HG02798 (cell line): ENCODE results near the gene BIN1.

Experiments
- ATAC-seq: cut with Tn5 transposase; IDR thresholded peaks from one replicate; pipeline ENCODE4 v1.9.1; 2021; ENCODE audit warnings: mild to moderate bottlenecking; ENCODE audit not compliant: unreplicated experiment, poor library complexity

Gene BIN1

DNA sequence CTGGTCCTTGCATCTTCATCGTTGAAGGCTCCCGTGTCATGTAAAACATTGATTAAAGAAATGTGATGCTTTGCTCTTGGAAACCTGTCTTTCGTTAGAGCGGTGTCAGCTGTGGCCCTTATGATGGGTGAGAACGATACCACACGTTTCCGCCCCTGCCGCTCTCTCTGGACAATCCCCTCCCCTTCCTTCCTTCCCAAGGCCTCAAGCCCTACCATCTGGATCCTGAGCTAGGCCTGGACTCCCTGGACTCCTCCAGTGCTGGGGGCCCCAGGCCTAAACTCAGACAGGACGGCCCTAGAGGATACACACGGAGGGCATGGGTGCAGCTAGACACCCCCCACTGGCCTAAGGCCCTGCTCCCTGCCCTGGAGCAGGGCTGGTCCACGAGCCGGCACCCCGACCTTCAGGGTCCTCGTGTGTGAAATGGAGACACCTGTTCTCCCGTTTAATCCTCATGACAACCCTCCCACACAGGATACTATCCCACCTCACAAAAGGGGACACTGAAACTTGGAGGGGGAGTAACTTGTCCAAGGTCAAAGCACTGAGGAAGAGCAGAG lies 13.2 kb downstream of the BIN1 start:
- ATAC-seq: no peak

DNA sequence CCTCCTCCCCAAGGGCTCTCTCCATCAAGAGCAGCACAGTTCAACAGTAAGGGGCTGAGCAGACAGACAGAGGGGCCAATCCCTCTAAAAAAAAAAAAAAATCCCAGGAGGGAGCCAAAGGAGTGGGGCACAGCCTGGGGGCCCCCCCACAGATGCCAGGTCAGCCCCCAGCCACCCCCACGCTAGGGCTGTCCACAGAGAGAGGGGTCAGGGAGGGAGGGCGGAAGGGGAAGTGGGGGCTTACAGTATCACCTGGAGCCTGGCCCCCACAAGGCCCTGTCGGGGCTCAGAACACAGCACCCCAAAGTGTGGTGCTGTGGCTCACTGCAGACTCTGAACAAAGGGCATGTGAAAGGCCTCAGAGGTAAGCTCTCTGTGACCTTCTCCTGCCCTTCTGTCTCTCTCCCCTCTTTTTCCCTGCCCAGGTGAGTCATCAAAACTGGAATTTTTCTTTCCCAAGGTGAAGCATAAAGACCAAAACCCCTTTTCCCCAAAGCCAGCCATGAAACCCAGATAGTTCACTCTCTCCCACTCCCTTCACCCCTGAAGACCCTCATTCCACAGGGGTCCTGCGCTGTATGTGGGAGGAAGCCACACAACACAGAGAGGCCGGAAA lies 13.9 kb downstream of the BIN1 start:
- no peak for ATAC-seq

DNA sequence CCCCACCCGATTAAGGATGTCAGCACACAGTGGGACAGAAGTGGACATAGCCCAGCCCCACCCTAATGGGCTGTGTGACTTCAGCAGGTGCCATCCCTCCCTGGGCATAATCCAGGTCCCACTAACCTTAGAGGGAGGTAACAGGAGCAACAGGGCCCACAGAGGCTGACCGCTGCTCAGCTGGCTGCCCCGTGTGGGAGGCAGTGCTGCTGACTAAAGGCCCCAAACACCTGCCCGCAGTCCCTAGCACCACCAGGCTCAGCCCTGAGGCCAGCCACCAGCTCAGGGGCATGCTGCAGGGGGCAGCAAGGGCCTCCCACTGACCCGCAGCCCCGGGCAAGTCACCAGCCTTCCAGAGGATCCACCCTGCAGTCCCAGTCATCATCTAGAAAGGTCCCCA lies 14.6 kb downstream of the BIN1 start:
- ATAC-seq: no peak

DNA sequence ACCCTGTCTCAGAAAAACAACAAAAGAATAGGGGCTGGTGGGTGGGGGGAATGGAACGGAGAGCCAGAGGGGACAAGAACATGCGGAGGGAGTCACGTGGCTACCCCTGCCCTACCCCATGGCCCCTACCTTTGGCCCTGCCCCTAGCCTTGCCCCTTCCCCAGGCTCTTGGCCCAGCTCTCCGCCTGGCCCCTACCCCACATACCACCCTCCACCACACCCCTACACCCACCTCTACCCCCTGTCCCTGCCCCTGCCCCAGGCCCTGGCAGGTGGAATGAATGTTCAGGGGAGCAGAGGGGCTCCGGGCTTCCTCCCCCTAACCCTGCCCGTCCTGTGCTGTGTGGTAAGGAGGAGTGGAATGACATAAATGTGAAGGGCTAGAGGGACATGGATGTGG lies 15.1 kb downstream of the BIN1 start:
- no peak for ATAC-seq

DNA sequence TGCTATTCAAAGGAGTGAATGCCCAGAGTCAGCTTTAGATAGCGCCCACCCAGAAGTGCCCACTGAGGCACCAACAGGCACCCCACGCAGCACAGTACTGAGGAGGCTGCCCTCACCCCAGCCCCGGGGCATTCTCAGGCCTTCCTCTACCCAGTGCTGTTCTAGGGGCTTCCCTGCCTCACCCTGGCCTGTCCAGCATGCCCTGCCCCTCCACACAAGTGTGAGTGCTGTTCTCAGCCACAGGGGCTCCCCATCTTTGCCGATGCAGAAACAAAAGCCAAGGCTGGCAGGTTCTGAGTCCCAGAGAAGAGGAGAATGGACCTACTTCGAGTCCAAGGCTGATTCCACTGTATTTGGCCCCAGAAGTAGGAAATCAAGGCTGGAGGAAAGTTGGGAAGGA lies 15.8 kb downstream of the BIN1 start:
- ATAC-seq: no peak

DNA sequence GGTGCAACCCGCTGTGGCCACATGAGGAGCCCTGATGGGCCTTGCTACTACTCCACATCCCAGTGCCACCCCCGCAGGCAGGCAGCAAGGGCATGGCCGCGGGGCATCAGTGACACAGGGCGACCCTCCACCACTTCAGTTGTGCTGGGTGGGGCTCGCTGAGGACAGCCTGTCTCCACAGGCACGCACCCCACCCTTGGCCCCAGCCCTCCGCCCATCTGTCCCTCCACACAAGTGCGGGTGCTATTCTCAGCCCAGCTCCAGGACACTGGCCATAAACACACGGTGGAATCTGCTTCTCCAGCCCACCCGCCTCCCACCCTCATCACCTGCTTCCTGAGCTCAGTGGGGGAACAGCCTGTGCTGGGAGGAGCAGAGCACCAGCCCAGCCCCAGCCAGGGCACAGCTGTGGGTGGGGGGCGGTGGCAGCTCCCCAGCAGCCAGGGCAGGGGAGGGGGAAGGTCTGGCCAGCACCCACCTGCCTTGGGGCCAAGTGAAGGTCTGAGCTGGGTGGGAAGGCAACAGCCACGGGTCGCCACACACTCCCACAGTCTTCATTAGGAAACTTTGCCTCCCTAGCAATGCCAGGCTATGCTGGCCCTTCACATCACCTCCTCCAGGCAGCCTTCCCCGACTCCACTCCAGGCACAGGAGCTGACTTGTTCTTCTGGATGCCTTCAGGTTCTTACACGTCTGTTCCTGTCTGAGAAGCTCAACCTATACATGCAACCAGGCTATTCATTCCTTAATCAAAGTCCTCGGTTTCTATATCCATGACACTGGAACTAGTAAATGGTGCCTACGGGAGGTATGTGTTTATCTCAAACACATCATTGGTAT lies 16.5 kb downstream of the BIN1 start:
- ATAC-seq: no peak

DNA sequence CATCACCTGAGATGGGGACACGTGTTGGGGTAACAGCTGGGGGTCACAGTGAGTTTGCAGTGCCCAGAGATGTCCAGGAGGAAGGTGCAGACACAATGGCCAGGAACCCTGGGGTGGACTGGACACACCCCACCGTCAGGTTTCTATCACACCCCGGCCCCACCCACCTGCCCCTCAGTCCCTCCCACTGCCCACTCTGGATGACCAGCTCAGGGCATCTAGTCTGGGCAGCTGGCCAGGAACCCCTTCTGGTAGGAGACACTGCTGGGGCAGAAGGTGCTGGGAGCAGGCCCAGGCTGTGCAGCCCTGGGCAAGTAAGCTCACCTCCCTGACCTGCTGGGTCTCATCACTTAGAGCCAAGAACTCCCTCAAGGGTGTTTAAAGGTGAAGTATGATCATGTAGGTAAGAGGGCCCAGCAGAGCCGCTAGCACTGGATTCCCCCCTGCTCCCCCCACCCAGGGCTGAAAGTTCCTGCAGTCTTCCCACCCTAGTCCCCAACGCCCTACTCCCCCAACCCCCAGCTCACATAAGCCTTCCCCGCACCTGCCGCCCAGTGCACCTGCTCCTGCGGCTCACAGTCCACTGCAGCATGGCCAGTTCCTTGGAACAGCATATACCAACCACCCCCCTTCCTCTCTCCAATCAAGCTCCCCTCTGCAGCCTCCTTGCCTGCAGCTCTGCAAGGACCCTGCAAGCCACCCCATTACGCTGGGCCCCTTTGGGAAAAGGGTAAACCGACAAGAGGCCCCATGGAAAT lies 17.3 kb downstream of the BIN1 start:
- ATAC-seq: no peak

DNA sequence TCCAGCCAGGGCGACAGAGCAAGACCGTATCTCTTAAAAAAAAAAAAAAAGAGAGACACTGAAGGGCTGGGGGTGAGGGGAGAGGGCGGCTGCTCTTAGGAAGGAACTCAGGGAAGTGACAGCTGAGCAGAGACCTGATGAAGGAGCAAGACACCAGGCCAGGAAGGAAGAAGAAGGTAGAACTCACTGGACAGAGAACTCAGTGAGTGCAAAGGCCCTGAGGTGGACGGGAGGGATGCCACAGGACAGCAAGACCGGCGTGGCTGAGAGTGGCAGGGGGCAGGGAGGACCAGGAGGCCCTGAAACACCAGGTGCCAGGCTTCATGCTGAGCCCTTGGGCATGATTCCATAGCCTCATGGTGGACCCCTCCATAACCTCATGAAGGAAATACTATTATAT lies 18.2 kb downstream of the BIN1 start:
- ATAC-seq: no peak

DNA sequence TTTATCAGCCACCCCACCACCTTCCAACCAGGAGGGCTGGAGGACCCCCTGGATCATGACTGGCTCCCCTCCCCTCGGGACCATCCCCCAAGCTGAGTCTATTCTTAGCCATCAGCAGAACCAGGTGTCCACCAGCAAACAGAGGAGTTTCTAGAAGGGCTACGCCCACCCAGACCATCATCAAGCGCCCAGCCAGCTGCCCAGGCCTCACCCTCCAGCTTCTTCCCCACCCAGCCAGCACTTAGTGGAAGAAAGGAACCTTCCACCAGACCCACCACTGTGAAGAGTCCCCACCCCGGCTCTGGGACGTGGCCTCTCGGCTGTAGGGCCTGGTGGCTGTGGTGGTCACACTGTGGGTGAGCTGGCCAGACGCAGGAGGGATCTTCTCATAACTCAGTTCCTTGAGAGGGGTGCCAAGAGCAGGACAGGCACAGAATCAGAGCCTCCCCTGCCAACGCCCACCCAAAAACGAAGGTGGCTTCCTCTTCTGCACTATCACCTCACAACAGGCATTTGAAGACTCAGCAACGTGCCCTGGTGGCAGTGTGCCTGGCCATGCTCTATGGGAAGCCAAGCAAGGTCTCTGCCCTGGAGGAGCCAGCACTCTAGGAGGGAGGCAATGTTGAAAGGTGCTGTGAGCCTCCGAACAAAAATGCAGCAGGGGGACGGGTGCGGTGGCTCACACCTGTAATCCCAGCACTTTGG lies 19.0 kb downstream of the BIN1 start:
- ATAC-seq: no peak

DNA sequence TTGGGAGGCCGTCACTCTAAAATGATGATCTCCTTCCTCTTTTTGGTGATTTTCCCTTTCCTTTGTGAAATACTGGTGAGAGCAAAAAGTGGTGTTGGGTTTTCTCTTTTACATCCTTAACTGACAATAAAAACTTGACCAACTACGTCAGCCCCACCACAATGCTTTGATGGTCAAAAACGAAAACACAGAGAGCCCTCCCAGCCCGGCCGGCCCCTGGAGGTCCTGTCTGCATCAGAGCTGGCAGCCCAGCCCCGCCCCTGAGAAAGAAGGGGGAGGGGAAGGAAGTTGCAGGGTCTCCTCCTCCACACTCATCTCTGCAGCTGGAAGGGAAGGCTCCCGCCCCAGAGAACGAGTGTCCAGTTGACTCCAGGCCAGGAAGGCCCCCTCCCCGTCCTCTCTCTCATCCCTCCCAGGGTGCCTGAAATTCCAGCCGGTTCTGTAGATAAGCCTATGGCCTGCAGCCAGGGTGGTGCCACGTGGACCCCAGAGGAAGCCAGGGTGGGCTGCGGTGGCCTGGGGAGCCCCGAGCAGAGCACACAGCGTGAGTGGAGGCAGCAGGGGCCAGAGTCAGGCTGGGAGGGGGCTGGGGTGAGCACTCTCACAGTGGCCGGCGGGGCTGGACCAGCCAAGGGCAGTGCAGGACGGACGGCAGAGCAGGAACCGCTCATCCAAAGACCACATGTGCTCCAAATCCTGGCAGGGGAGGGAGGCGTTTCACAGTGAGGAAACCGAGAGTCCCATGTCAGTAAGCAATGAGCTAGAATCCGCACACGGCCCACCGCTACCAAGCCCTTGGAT lies 19.8 kb downstream of the BIN1 start:
- ATAC-seq: peak; percentile 73

DNA sequence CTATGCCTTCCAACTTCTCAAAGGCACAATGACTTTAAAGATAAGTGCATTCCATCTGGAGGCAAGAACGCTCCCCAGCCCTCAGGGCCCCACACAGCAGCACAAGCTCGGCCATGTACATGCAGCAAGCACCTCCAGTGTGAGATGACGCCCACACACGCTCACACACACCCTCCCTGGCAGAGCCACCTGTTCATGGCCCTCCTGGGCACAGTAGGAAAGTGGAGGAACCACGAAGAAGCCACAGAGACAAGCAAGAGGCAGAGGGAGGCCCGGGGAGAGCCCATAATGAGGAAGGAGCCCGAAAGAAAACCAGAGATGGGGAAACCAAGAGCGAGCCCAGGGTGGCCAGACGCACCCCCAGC lies 21.7 kb downstream of the BIN1 start:
- ATAC-seq: peak; percentile 33

DNA sequence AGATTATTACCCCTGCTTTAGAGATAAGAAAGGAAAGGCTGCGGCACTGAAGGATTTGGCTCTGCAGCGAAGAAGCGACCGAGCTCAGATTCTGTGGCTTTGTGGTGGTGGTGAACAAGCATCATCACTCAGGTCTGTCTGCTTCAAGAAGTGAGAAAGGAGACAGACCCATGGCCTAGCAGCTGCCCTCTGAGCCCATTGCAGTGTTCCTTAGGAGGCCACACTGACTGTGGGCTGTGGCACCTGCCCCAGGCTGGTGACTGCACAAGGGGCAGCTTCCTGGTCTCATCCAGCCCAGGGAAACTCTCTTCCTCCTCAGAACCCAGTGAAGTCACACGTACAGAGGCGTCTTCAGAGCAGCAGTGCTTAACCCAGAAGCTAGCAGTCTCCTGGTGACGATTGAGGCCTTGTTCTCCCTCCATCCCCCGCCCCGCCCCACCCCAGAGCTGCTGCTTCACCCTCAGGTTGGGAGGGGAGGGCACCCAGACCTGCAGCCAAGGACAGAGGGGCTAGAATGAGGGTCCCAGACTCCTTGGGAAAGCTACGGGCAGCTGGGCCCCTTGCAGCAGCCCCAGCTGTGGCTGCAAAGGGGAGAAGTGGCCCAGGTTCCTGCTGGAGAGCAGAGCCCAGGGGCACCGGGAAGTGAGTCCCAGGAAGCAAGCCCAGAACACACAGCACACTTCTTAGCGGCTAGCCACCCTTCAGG lies 22.2 kb downstream of the BIN1 start:
- no peak for ATAC-seq

DNA sequence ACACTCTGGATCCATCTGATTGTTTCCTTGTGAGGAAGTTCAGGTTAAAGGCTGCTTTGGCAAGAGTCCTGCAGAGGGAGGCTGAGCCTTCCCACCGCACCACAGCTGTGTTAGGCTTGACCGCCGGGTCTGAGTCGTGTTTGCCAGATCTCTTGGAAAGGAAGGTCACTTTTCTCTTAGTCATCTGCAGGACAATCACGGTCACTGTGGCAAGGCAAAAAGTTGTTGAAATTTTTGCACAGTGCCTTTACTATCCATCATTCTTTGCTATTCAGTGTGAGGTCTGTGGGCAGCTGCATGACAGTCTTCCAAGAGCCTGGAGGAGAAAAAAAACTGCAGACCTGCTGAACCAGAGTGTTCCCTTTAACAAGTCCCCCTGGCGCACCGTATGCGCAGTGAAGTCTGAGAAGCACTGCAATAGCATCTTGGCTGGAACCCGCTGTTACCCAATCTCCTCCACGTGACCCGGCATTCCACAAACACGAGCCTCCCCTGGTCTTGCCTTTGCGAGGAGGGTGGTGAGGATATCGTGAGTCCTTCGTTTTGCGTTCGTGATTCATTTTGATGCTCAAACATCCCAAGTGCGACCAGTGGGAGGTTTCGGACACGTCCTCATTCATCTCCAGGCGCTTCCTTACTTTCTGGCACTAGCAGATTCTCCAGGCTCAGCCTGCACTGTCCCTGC lies 23.0 kb downstream of the BIN1 start:
- ATAC-seq: no peak

DNA sequence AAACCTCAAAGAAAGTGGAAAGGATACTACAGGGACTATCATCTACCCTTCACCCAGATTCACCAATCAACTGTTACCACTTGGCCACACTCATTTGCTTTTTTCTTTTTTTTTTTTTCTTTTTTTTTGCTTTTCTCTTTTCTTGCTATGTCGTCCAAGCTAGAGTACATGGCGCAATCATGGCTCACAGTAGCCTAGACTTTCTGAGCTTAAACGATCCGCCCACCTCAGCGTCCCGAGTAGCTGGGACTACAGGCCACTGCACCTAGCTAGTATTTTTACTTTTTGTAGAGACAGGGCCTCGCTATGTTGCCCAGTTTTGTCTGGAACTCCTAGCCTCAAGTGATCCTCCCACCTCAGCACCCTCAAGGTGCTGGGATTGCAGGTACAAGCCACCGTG lies 24.0 kb downstream of the BIN1 start:
- no peak for ATAC-seq

DNA sequence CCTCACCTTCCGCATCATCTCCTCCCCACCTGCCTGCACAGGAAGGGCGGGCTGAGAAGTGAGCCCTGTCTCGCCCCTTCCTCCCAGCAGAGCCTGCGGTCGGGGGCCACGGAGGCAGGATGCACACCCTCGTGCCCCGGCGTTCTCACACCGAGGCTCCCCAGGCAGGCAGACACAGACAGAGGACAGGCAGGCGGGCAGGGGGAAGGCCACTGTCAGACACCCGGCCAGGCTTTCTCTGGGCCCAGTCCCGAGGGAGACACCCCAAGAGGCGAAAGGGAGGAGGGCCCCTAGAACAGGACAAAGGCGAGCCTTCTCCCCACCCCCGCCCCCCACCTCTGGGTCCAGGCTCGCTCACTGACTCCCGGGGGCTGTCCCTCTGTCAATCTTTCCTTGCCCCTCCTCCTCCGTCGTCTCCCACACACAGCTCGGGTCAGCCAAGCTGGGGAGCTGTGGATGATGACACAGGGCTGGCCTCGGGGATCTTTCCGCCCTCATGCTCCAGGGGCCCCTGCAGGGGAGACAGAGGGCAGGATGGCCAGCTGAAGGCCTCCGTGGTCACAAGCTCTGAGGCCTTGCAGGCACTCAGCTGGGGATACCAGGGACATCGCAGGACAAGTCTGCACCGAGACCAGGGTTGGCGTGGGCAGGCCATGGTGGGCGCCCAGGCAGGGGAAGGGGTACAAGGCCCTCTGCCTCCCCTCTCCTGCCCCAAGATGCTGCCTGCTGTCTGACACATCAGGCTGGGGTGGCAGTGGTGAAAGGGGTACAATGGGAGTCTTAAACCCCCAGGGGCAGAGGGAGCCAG lies 24.9 kb downstream of the BIN1 start:
- peak; percentile 43 for ATAC-seq

DNA sequence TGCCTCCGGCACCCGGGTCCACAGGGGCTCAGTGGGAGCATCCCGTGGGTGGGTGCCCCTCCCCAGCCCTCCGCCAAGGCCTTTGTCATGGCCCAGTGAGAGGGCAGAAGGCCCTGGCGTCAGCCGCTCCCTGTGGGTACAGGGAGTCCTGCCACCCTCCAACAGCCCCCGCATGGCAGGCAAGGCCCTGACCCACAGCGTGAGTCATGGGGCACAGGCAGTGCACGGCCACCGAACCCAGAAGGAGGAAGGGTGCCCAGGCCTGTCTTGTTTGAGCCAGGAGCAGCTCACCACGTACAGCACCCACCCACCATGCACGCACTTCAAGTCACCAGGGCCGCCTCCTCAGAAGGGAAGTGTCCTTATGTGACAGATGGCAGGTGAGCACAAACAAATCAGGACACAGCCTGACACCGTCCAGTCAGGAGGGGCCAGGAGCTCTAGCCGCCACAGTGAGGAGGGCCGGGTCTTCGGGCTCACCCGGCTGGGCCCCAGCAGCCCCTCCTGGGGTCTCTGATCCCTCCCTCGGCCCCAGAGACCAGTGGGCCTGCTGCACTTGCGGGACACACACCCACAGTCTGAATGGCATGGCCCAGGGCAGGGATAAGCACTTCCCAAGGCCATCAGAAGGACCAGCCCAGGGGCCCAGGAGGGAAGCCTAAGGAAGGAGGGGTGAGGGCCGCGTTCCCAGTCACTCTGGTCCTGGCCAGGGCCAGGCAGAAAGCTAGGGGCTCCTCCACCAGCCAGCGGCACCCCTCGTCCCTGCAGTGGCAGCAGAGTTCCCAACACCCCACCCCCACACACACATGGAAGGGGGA lies 25.8 kb downstream of the BIN1 start:
- ATAC-seq: peak; percentile 30
